Hippocampal formation (tissue), 2 donors: ENCODE results near the gene DMRTC2.

ENCODE experiments used
- DNase-seq, 2 donors: peaks; one replicate each; lab custom pipeline; 2025; lab: John Stamatoyannopoulos, UW

Gene DMRTC2

GRCh38 chr19:41890936-41891335 is 46.1 kb downstream of the DMRTC2 start:
- DNase-seq = no peak

DNA sequence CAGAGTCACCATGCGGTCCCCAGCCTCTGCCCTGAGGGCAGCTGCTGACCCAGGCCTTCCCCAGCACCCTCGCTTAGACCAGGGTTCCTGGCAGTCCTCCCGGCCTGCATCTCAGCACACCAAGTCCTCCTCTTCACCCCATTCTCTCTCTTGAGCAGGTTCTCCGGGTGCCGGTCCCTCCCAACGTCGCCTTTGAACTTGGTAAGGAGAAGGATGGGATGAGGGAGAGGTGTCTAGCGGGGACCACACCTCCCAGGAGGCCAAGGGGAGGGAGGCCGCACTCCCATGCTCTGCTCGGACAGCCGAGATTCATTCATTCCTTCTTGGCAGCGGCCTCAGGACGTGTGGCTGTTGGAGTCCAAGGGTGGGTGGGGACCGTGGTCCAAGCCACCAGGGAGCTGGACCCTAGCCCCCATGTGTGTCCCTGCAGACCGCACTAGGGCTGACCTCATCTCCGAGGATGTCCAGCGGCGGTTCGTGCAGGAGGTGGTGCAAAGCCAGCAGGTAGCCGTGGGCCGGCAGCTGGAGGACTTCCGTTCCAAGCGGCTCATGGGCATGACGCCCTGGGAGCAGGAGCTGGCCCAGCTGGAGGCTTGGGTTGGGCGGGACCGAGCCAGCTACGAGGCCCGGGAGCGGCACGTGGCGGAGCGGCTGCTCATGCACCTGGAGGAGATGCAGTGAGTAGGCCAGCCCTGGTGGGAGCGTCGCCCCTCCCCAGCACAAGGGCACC is 47.5 kb downstream of the DMRTC2 start:
- no peak for DNase-seq

DNA sequence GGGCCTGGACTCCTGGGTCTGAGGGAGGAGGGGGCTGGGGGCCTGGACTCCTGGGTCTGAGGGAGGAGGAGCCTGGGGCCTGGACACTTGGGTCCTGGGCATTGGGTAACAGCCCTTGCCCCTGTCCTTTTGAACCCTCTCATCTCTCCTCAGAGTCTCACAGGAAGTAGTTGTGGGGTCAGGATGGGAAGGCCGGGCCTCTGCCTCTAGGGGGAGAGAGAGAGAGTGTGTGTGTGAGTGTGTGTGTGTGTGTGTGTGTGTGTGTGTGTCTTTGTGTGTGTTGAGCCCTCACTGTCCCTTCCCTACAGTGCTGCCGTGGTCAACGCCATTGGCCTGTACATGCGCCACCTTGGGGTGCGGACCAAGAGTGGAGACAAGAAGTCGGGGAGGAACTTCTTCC is 49.1 kb downstream of the DMRTC2 start:
- DNase-seq = no peak

DNA sequence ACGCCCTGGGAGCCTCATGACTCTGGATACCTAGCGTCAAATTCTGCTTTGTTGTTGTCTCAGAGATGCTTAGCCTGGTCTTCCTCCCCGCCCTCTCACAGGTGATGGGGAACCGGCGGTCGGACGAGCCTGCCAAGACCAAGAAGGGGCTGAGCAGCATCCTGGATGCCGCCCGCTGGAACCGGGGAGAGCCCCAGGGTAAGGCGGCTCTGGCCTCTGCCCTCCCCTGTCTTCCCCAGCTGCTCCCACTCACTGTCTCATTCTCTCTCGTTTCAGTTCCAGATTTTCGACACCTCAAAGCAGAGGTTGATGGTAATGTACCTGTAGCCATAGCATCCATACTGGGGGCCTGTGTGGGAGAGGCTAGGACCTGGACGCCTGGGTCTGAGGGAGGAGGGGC is 49.5 kb downstream of the DMRTC2 start:
- no peak for DNase-seq

DNA sequence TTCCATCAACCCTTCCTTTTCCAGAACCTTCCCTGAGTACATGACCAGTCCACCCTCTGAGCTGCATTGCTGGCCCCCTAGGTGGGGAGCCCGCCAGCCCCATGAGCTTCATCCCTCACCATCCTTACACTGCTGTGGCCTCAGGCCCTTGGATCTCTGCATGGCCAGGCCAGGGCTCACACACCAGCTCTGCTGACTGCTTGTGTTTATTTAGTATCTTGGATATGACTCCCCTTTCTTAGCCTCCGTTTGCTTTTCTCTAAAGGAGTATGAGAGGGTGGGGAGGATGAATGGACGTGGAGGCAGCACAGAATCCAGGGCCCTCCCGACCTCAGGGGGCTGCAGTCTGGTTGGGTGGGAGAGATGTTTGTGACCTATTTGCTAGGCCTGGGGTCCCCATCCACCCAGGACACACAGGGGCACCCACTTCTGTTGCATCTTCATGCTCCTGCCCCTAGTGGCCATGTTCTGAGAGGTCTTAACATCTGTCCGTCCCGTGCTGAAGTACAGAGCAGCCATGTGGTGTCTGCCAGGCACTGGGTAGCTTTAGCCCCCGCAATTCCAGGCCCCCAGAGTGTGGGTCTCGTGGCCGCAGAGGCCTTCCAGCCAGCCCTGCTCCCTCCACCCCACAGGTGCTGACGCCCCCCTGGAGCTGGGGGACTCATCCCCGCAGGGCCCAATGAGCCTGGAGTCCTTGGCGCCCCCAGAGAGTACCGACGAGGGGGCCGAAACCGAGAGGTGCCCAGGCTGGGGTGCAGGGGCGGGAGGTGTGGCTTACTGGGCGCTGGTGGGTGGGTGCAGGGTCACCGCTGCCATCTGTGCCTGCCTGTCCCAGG is 51.1 kb downstream of the DMRTC2 start:
- DNase-seq = no peak

DNA sequence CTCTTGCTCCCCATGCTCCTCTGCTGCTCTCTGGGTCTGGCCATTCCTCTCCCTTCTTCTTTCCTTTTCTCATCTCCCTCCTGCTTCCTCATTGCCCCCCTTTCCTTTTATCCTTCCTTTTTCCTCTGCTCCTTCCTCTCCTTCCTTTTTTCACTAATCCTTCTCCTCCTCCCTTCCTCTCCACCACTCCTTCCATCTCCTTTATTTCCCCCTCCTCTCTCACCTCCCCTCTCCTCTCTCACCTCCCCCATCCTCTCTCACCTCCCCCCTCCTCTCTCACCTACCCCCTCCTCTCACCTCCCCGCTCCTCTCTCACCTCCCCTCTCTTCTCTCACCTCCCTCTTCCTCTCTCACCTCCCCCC is 51.7 kb downstream of the DMRTC2 start:
- DNase-seq = no peak

DNA sequence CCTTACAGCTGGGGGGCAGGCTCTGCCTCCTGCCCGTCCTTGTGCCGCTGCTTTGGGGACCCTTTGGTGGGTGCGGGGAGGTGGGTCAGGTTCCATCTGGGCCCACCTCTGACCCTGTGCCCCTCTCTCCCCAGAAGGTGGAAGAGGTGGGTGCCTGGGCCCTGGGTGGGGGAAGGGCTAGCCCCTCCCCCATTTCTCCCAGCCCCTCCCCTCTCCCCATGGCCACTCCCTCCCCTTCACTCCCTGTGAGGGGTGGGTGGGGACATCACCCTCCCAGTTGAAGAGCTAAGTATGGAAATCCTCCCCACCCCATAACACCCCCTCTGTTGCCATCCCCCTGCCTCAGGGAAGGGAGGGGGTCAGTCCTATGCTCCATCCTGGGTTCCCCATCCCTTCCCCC is 52.3 kb downstream of the DMRTC2 start:
- no peak for DNase-seq

- no peak for DNase-seq
Observed at GRCh38 chr19:41897820-41898219, 53.0 kb downstream of the DMRTC2 start.

DNA sequence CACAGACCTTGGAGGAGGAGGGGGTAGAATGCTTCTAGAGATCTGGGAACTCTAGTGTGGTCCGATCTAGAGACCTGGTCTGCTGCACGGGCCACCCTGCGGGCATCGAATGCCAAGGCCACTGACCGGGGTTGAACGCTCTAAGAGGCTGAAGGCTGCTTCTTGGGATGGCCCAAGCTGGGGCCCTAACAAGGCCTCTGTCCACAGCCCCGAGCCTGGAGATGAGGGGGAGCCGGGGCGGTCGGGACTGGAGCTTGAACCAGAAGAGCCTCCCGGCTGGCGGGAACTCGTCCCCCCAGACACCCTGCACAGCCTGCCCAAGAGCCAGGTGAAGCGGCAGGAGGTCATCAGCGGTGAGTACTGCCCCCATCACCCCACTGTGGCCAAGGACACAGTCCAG is 53.4 kb downstream of the DMRTC2 start:
- DNase-seq = no peak
